Thyroid gland (tissue), 4 donors: ENCODE results near the gene LEP. TPM values are rescaled to one million over a fixed set of nuclear protein-coding genes. Genes with fewer than 3 reads are reported as not detected.
"Not testable (repeated sequence)": the region's sequence is repeated elsewhere in the genome, so short reads cannot be mapped to it uniquely, and the experiment has no call there.

Experiments
- DNase-seq, 2 donors: peaks; one replicate each; pipeline ENCODE4 v3.0.0-alpha.2; 2019
- H3K27ac ChIP-seq, 3 donors: fragments of 200-600 bp; sonication (generic); 1 replicate in 2 of 3; 2 replicates in 1 of 3; pipeline ENCODE4 v1.5.1; 2016 to 2019; ENCODE audit warnings: mild to moderate bottlenecking in 1 of 3, moderate library complexity in 1 of 3
- H3K27me3 ChIP-seq: fragments of 200-600 bp; sonication (generic); one replicate; pipeline ENCODE4 v1.5.1; 2019
- H3K36me3 ChIP-seq, 2 donors: fragments of 200-600 bp; sonication (generic); one replicate each; pipeline ENCODE4 v1.5.1; 2016 to 2019
- H3K4me1 ChIP-seq, 2 donors: fragments of 200-600 bp; sonication (generic); one replicate each; pipeline ENCODE4 v1.5.1; 2017 to 2019
- H3K4me3 ChIP-seq, 3 donors: fragments of 200-600 bp; sonication (generic); replicated peaks in 1 of 3; 1 replicate in 2 of 3; 2 replicates in 1 of 3; pipeline ENCODE4 v1.5.1; 2016; ENCODE audit warnings: mild to moderate bottlenecking in 1 of 3
- H3K9me3 ChIP-seq: fragments of 200-600 bp; sonication (generic); one replicate; pipeline ENCODE4 v1.5.1; 2017
- POLR2A ChIP-seq, 2 donors: fragments of 450-650 bp; IDR thresholded peaks; one replicate each; pipeline ENCODE4 v1.6.1; 2017; ENCODE audit warnings: antibody characterized with exemption in 2 of 2, mild to moderate bottlenecking in 2 of 2, moderate library complexity in 1 of 2
- WGBS, 2 donors: methylation state at CpG; one replicate each; pipeline ENCODE4 v1.1.5; 2017; 5-methylcytosine and 5-hydroxymethylcytosine counted together
- intact Hi-C: fragments of 100-400 bp; cut with DNase I; formaldehyde crosslinking; loops from one replicate; pipeline ENCODE4 v1.15.1; 2023
- total RNA-seq, 4 donors: library from RNA; depleted of rRNA; stranded (reverse); fragments of >200 nt; gene quantifications; one replicate each; pipeline ENCODE4 v1.2.3, GENCODE V29; 2016
- TF ChIP-seq, protein P1 (sequence below), 6 experiments: fragments of 200-600 bp in 3 of 6; fragments of 450-650 bp in 3 of 6; sonication (generic) in 3 of 6; IDR thresholded peaks; one replicate each; pipeline ENCODE4 v1.5.1; 2016 to 2019; ENCODE audit warnings: antibody characterized with exemption in 6 of 6, mild to moderate bottlenecking in 2 of 6, inconsistent platforms in 1 of 6, moderate library complexity in 1 of 6

LEP gene
- total RNA-seq, 4 donors from 2014 or later: 0.11 to 0.40 TPM; not detected in 2

DNA sequence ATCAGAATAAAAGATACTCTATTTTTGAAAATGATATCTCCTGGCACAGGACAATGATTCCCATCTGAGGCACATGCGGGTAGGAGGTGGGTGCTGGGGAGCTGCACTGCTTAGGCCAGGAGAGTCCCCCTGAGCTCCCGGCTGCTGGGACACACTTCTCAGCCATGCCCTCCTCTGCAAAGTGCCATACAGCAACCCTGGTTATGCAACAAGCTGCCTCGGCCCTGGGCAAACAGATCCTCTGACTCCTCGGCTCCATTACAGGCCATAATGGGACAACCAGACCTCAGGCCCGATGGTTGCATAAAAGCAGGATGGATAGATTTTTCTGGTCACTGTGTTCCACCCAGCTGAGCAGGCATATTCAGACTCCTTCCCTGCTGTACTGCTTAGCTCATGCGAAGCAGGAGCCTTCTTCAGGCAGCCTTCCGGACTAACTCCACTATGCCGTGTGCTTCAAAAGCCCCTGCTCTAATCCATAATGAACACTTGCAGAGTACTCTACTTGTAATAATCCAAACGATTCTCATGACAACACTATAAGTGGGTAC lies 6.5 kb upstream of the LEP start:
- H3K4me1 ChIP-seq: peaks cover 0 to 19% of the 10 kb centered on the region in 2 donors
- no peak for DNase-seq
- no peak overlapping the region for H3K27ac ChIP-seq
- no peak overlapping the region for H3K4me3 ChIP-seq
- no peaks in the 10 kb centered on the region for H3K9me3 ChIP-seq
- WGBS, 2 donors: 75 to 85% methylated on average over 9 of the region's 9 CpGs
- intact Hi-C loops: no loop called here
- TF ChIP-seq, protein P1, sequence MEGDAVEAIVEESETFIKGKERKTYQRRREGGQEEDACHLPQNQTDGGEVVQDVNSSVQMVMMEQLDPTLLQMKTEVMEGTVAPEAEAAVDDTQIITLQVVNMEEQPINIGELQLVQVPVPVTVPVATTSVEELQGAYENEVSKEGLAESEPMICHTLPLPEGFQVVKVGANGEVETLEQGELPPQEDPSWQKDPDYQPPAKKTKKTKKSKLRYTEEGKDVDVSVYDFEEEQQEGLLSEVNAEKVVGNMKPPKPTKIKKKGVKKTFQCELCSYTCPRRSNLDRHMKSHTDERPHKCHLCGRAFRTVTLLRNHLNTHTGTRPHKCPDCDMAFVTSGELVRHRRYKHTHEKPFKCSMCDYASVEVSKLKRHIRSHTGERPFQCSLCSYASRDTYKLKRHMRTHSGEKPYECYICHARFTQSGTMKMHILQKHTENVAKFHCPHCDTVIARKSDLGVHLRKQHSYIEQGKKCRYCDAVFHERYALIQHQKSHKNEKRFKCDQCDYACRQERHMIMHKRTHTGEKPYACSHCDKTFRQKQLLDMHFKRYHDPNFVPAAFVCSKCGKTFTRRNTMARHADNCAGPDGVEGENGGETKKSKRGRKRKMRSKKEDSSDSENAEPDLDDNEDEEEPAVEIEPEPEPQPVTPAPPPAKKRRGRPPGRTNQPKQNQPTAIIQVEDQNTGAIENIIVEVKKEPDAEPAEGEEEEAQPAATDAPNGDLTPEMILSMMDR (IDR thresholded peaks at IDR 0.05): no peak
- no peak for TF ChIP-seq POLR2A (IDR thresholded peaks at IDR 0.05)
- no peaks in the 10 kb centered on the region for H3K27me3 ChIP-seq
- no peaks in the 10 kb centered on the region for H3K36me3 ChIP-seq

DNA sequence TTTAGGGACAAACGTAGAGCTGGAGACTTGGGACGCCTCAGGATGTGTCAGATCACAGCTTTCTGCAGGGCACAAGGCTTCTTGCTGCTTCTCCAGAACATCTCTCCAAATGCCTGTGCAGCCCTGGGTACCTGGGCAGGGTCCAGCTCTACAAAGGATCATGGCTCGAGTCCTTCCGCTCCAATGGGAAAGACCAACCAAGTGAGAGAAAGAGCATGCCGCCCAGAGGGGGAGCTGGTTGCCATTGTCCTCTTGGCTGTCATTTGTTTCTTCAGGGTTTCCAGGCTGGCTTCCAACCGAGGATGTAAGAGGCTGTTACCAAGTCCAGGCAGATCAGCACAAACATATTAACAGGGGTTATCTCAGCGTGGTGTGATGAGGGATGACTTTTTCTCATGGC lies 5.6 kb upstream of the LEP start:
- TF ChIP-seq, protein P1 (IDR thresholded peaks at IDR 0.05): no peak
- TF ChIP-seq POLR2A (IDR thresholded peaks at IDR 0.05): no peak
- H3K4me1 ChIP-seq: peaks cover 0 to 11% of the 10 kb centered on the region in 2 donors
- no peaks in the 10 kb centered on the region for H3K36me3 ChIP-seq
- H3K4me3 ChIP-seq: no peak overlapping the region
- H3K9me3 ChIP-seq: no peaks in the 10 kb centered on the region
- H3K27me3 ChIP-seq: peaks cover 5% of the 10 kb centered on the region
- intact Hi-C loops: no loop called here
- 38 to 41% methylated on average over 5 to 7 of the region's 7 CpGs for WGBS, 2 donors
- no peak overlapping the region for H3K27ac ChIP-seq
- peak; percentile 28 to 36 for DNase-seq

DNA sequence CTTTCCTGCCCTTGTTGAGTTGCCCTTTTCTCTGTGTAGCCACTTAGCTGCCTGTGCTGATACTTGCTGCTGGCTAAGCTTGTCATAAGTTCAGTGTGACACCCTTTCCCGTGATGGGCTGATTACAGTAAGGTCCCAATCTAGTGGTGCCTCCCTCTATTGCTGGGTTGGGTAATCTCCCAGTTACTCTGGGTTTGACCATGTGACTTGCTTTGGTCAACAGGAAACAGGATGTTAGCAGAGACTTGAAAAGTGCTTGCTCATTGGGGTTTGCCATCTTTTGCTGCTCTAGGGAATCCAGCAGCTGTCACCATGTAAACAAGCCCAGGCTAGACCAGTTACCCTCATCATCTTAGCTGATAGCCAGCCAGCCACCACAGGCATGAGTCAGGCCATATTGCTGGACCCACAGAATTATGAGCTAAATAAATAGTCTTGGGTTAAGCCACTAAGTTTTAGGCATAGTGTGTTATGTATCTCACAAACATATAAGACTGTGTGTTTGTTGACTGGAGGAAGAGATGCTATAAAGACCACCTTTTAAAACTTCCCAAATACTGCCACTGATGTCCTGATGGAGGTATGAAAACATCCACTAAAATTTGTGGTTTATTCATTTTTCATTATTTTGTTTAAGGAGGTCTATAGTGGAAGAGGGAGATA lies 4.0 kb upstream of the LEP start:
- H3K36me3 ChIP-seq: no peaks in the 10 kb centered on the region
- 86 to 93% methylated on average over 1 of the region's 1 CpG for WGBS, 2 donors
- no peak for TF ChIP-seq POLR2A (IDR thresholded peaks at IDR 0.05)
- TF ChIP-seq, protein P1 (IDR thresholded peaks at IDR 0.05): no peak
- intact Hi-C loops: no loop called here
- no peak overlapping the region for H3K4me3 ChIP-seq
- no peak for DNase-seq
- H3K4me1 ChIP-seq: peaks cover 0 to 6% of the 10 kb centered on the region in 2 donors
- H3K9me3 ChIP-seq: no peaks in the 10 kb centered on the region
- H3K27me3 ChIP-seq: peaks cover 17% of the 10 kb centered on the region
- H3K27ac ChIP-seq: no peak overlapping the region

DNA sequence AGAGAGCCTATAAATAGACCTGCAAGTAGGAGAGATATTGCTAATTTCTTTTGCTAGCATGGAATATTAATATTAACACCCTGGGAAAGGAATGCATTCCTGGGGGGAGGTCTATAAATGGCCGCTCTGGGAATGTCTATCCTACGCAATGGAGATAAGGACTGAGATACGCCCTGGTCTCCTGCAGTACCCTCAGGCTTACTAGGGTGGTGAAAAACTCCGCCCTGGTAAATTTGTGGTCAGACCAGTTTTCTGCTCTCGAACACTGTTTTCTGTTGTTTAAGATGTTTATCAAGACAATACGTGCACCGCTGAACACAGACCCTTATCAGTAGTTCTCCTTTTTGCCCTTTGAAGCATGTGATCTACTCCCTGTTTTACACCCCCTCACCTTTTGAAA lies 1.9 kb upstream of the LEP start:
- DNase-seq, H3K4me3 ChIP-seq, H3K27ac ChIP-seq, H3K9me3 ChIP-seq, H3K4me1 ChIP-seq, H3K36me3 ChIP-seq, intact Hi-C loops: not testable (repeated sequence)
- 68 to 72% methylated on average over 7 of the region's 7 CpGs for WGBS, 2 donors
- H3K27me3 ChIP-seq: peaks cover 17% of the 10 kb centered on the region

DNA sequence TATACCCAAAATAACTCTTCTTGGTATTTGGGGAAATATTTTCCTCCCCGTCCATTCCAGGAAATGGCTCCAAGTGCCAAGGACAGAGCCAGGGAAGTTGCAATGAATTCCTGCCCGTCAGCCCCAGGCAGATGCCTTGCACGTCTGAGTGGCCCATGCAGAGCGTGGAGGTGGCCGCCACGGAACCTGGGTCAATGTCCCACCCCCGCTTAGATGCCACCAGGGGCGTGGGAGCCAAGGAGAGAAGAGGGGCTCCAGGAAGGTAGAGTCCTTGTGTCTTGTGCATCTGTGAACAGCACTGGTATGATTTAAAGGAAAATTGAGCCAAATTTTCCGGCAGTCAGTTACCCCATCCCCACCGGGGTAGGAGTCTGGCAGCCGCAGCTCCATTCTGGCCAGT lies 1.6 kb downstream of the LEP start:
- intact Hi-C loops: no loop called here
- Histone ChIP-seq H3K27me3 (peaks cover 17% of the 10 kb centered on the region), H3K9me3 (no peaks in the 10 kb centered on the region), H3K27ac (no peak overlapping the region), H3K36me3 (no peaks in the 10 kb centered on the region), H3K4me1 (no peaks in the 10 kb centered on the region), H3K4me3 (no peak overlapping the region)
- 86 to 91% methylated on average over 11 of the region's 11 CpGs for WGBS, 2 donors
- no peak for TF ChIP-seq POLR2A (IDR thresholded peaks at IDR 0.05)
- TF ChIP-seq, protein P1 (IDR thresholded peaks at IDR 0.05): no peak
- no peak for DNase-seq
